ENCODE results near the gene SACS. TPM values are rescaled to one million over a fixed set of nuclear protein-coding genes. Genes with fewer than 3 reads are reported as not detected.

SACS gene
- total and polyA plus RNA-seq, 2 of the 8 experiments (the other 6 are each of a cell fraction or from before 2014, with no cell fraction given): 11.0 to 54.2 TPM

GRCh38 chr13:23325191-23325590 lies 108.3 kb downstream of the SACS start (continued):
- no peak for TF ChIP-seq SIN3A (conservative IDR thresholded peaks at IDR 0.05 in 1 of 2, IDR thresholded peaks at IDR 0.05 in 1 of 2; ENCODE audit: low read depth in 1 of 2, low read length in 2 of 2)
- TF ChIP-seq KDM1A (IDR thresholded peaks at IDR 0.05; ENCODE audit: borderline replicate concordance, low read length): no peak

Measured in H1 (cell line).